Activated T-helper 1 cell treated with anti-CD3 and anti-CD28 coated beads, Interleukin-12 subunit alpha, Interleukin-12 subunit beta, Interleukin-2, Interleukin-4 antibody, amounts not matched to agents 30 ng/mL and 10 ng/mL and 1 ng/mL, durations not matched to agents 14 hours and 24 hours and 36 hours (primary cell): ENCODE data around the gene SUFU. TPM values are rescaled to one million over a fixed set of nuclear protein-coding genes. Genes with fewer than 3 reads are reported as not detected.

Experiments
- DNase-seq: peaks from one replicate; pipeline ENCODE4 v3.0.0; 2021; ENCODE audit warnings: low spot score
- H3K27ac Mint-ChIP-seq: one replicate; pipeline ENCODE4 v1.8.0; 2021; ENCODE audit warnings: mild to moderate bottlenecking, mixed read lengths
- H3K27me3 Mint-ChIP-seq: one replicate; pipeline ENCODE4 v1.8.0; 2022; ENCODE audit warnings: mild to moderate bottlenecking, moderate library complexity, mixed read lengths; ENCODE audit not compliant: insufficient read depth
- H3K36me3 Mint-ChIP-seq: one replicate; pipeline ENCODE4 v1.8.0; 2021; ENCODE audit warnings: low read depth, mixed read lengths
- H3K4me1 Mint-ChIP-seq: one replicate; pipeline ENCODE4 v1.8.0; 2021; ENCODE audit warnings: low read depth, mixed read lengths
- H3K4me3 Mint-ChIP-seq: one replicate; pipeline ENCODE4 v1.8.0; 2021; ENCODE audit warnings: mild to moderate bottlenecking, moderate library complexity, mixed read lengths
- H3K9me3 Mint-ChIP-seq: one replicate; pipeline ENCODE4 v1.8.0; 2021; ENCODE audit warnings: mixed read lengths
- intact Hi-C: fragments of 100-400 bp; cut with micrococcal nuclease; formaldehyde crosslinking; loops from one replicate; pipeline ENCODE4 v1.15.1; 2024
- total RNA-seq: library from RNA; stranded (reverse); gene quantifications from 2 replicates; pipeline ENCODE4 v1.2.3, GENCODE V29; 2022

Gene SUFU
- total RNA-seq, 1 donor from 2014 or later, result 11.6 TPM

GRCh38 chr10:102614888-102615287, 111.1 kb downstream of the SUFU start:
- Mint-ChIP-seq H3K9me3 (no peaks in the 10 kb centered on the region), H3K27me3 (no peaks in the 10 kb centered on the region), H3K4me3 (no peak overlapping the region), H3K36me3 (peaks cover 2% of the 10 kb centered on the region), H3K4me1 (peaks cover 12% of the 10 kb centered on the region), H3K27ac (no peak overlapping the region)
- intact Hi-C loops, result no loop called here
- DNase-seq, result no peak

GRCh38 chr10:102615361-102615760, 111.6 kb downstream of the SUFU start:
- Mint-ChIP-seq H3K27me3 (no peaks in the 10 kb centered on the region), H3K36me3 (peaks cover 2% of the 10 kb centered on the region), H3K4me3 (no peak overlapping the region), H3K27ac (no peak overlapping the region), H3K4me1 (peaks cover 12% of the 10 kb centered on the region), H3K9me3 (no peaks in the 10 kb centered on the region)
- intact Hi-C loops, result no loop called here
- DNase-seq, result no peak

DNA sequence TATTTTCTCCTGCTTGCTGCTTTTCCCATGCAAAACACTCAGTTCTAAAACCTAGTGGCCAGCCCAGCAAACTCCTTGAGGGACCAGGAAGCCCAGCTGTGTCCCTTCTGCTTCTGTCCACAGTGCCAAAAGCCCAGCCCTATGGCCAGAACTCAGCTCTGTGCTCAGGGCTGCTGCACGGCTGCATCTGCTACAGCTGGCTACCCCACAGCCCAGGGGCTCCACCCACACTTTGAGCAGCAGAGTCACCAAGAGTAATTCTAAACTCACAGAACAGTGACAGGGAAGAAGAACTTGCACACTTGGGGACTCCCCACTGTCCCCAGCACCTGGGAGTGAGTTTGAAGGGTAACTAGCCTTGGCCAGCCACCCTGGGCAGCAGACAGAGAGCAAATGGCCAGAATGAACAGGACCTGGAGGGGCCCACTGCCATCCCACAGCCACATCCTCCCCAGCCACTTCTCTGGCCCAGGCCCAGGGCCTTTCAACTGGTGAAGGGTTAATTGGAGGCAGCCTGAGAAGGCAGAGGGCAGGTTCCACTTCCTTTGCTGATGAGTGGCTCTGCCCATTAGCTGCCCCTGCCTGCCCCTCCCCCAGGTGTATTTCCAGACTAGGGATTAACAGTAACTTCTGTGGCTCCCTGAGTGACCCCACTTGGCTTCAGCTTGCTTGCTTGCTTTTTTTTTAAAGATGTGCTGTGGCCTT, 112.4 kb downstream of the SUFU start:
- DNase-seq, result no peak
- intact Hi-C loops, result no loop called here
- no peak overlapping the region for H3K27ac Mint-ChIP-seq
- no peak overlapping the region for H3K4me3 Mint-ChIP-seq
- H3K27me3 Mint-ChIP-seq, result no peaks in the 10 kb centered on the region
- peaks cover 2% of the 10 kb centered on the region for H3K36me3 Mint-ChIP-seq
- no peaks in the 10 kb centered on the region for H3K9me3 Mint-ChIP-seq
- H3K4me1 Mint-ChIP-seq, result peaks cover 5% of the 10 kb centered on the region

GRCh38 chr10:102617041-102617440, 113.3 kb downstream of the SUFU start:
- DNase-seq, result no peak
- H3K9me3 Mint-ChIP-seq, result no peaks in the 10 kb centered on the region
- H3K36me3 Mint-ChIP-seq, result peaks cover 2% of the 10 kb centered on the region
- no peak overlapping the region for H3K27ac Mint-ChIP-seq
- no peak overlapping the region for H3K4me3 Mint-ChIP-seq
- intact Hi-C loops, result no loop called here
- no peaks in the 10 kb centered on the region for H3K4me1 Mint-ChIP-seq
- H3K27me3 Mint-ChIP-seq, result no peaks in the 10 kb centered on the region

DNA sequence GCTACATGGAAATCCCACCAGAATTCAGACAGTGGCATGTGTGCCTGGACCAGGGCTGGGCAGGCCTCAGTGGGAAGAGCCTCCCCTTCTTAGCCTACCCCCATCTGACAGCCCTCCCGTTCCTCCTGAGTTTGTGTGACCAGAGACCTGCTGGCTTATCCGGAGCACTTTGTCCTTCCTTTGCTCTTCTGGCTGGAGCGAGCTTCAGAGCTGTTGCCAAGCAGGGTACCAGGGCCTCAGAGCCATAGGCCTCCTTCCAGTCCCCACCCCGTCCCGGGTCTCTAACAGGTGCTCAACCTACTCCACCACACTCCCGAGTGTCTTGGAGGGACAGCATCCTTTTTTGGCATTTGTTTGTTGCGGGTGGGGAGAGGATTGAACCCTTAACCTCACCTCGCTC, 114.0 kb downstream of the SUFU start:
- intact Hi-C loops, result no loop called here
- H3K27ac Mint-ChIP-seq, result no peak overlapping the region
- peaks cover 2% of the 10 kb centered on the region for H3K36me3 Mint-ChIP-seq
- no peaks in the 10 kb centered on the region for H3K27me3 Mint-ChIP-seq
- no peak for DNase-seq
- no peak overlapping the region for H3K4me3 Mint-ChIP-seq
- H3K4me1 Mint-ChIP-seq, result no peaks in the 10 kb centered on the region
- H3K9me3 Mint-ChIP-seq, result no peaks in the 10 kb centered on the region

DNA sequence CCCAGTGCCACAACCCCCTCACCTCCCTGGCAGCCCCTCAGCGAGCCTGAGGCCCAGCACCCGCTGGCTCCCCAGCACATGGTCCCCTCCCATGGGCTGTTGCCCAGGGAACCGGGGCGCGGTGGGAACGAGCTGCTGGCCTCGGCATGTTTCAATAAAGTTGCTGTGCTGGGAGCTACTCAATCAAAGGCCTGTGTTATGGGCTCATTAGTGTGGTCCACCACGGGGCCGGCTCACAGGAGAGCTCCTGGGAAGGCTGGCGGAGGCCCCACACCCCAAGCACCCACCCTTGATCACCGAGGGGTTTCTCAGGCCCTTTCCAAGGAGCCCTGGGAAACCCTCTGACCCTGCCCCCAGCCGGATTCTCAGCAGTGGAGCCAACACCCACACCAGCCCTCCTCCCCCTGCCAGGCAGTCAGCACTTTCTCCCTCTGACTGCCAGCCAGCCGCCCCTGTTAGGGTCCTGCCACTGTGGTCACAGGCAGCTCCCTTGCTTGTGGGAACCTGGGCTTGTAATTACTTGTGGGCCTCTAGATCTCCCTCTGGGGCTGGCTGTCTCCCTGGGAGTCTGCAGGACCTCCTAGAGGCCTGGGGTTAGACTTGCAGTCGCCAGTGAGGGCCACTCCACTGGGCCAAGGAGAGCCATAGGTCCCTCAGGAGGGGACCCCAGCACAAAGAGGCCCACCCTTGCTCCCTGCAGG, 115.7 kb downstream of the SUFU start:
- Mint-ChIP-seq H3K9me3 (no peaks in the 10 kb centered on the region), H3K4me3 (no peak overlapping the region), H3K4me1 (no peaks in the 10 kb centered on the region), H3K36me3 (peaks cover 4% of the 10 kb centered on the region), H3K27me3 (no peaks in the 10 kb centered on the region), H3K27ac (no peak overlapping the region)
- intact Hi-C loops, result no loop called here
- DNase-seq, result no peak

GRCh38 chr10:102620138-102620590, 116.4 kb downstream of the SUFU start:
- no peaks in the 10 kb centered on the region for H3K4me1 Mint-ChIP-seq
- H3K27me3 Mint-ChIP-seq, result no peaks in the 10 kb centered on the region
- no peak for DNase-seq
- H3K27ac Mint-ChIP-seq, result no peak overlapping the region
- peaks cover 4% of the 10 kb centered on the region for H3K36me3 Mint-ChIP-seq
- intact Hi-C loops, result no loop called here
- H3K4me3 Mint-ChIP-seq, result no peak overlapping the region
- no peaks in the 10 kb centered on the region for H3K9me3 Mint-ChIP-seq

DNA sequence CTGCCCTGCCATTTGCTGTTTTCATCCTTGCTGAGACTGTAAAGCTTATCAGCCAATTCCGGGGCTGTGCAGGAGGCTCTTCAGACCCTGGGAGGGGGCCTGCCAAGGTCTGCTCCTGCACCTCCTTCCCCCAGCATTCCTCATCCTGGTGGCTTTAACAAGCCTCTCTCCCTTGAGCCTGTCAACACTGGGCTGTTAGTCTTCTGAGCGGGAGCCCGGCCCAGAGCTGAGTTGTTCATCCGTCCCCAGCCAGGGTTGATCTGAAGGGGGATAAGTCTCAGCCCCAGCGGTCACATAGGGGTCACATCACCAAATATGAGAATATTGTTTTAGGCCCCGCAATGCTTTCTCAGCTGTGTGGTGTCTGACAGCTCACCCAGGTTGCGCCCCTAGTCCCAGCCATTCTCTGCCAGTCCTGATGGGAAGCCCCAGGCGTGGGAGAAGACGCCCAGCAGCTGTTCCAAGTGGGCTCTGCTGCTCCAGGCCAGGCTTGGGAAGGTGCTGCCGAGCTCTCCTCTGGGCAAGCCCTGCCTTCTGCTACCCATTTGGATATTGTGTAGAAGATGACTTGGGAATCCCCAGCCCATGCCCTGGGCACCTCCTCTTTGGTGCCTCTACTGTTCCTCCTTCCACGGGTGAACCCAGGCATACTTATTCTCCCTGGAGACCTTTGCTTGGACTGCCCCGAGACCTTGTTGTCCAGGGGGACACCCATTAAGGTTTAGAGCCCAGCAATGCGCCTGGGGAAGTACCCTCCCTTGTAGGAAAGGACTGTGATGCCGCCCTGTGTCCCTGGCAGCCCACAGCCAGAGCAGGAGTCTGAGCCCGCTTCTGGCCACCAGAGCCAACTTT, 117.0 kb downstream of the SUFU start:
- H3K36me3 Mint-ChIP-seq, result peaks cover 4% of the 10 kb centered on the region
- H3K27me3 Mint-ChIP-seq, result no peaks in the 10 kb centered on the region
- no peak overlapping the region for H3K4me3 Mint-ChIP-seq
- H3K27ac Mint-ChIP-seq, result no peak overlapping the region
- DNase-seq, result no peak
- intact Hi-C loops, result no loop called here
- no peaks in the 10 kb centered on the region for H3K4me1 Mint-ChIP-seq
- no peaks in the 10 kb centered on the region for H3K9me3 Mint-ChIP-seq

GRCh38 chr10:102621443-102622325, 117.9 kb downstream of the SUFU start:
- Mint-ChIP-seq H3K27me3 (no peaks in the 10 kb centered on the region), H3K4me3 (no peak overlapping the region), H3K27ac (no peak overlapping the region), H3K4me1 (no peaks in the 10 kb centered on the region), H3K36me3 (peaks cover 4% of the 10 kb centered on the region), H3K9me3 (no peaks in the 10 kb centered on the region)
- DNase-seq, result no peak
- intact Hi-C loops, result no loop called here

- intact Hi-C loops, result no loop called here
- H3K4me3 Mint-ChIP-seq, result no peak overlapping the region
- H3K9me3 Mint-ChIP-seq, result no peaks in the 10 kb centered on the region
- H3K27me3 Mint-ChIP-seq, result no peaks in the 10 kb centered on the region
- no peaks in the 10 kb centered on the region for H3K4me1 Mint-ChIP-seq
- H3K36me3 Mint-ChIP-seq, result peaks cover 2% of the 10 kb centered on the region
- no peak for DNase-seq
- H3K27ac Mint-ChIP-seq, result no peak overlapping the region
These were observed 120.3 kb downstream of the SUFU start for GRCh38 chr10:102624094-102624493.

DNA sequence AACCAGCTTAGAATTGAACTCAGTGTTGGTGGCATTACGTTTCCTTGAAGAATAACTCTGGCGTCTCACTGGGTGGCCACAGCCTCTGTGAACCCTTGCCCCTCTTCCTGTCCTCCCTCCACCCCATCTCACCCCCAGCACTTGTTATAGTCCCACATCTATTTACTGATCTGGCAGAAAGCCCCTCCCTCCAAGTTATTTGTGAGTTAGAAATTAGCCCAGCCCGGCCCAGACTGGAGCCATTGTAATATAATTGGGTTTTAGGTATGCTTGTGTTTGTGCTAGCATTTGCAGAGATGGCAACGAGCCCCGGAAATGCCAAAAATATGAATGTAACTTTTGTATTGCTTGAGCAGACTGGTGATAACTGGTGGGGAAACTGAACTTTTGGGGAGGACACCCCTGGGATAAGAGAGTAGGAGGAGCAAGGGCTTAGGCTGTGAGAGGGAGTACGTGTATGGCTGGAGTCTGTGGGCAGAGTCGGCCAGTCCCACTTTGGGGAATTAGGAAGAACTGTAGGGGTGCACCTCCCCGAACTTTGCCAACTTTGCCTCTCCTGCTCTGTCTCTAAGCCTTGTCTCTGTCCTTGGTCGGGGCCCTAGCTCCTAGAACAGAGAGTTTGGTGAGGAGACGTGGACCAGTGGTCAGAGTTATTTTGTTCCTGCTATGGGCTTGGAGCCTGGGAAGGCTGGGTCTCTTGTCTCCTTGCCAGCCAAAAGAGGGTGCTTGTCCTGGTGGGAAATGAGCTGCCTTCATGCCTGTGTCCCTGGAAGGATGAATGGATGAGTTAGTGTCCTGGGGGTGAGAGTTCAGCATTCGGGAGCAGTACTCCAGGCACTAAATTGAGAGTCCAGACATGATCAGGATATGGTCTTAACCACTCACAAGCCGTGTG, 121.2 kb downstream of the SUFU start:
- Mint-ChIP-seq H3K9me3 (no peaks in the 10 kb centered on the region), H3K27me3 (no peaks in the 10 kb centered on the region), H3K4me3 (no peak overlapping the region), H3K36me3 (peaks cover 2% of the 10 kb centered on the region), H3K4me1 (no peaks in the 10 kb centered on the region), H3K27ac (no peak overlapping the region)
- intact Hi-C loops, result no loop called here
- DNase-seq, result no peak
